HepG2 (cell line): Measurements from ENCODE around the gene ANKS1A. TPM values are rescaled to one million over a fixed set of nuclear protein-coding genes. Genes with fewer than 3 reads are reported as not detected.

Experiments
- ATAC-seq: fragments of 200-7000 bp; cut with Tn5 transposase; 3 replicates; pipeline ENCODE4 v1.9.1; 2020; ENCODE audit warnings: mild to moderate bottlenecking, moderate library complexity
- BruUV-seq: library from RNA; stranded (reverse); fragments of 400-500 nt; replicated peaks from 2 replicates; lab custom pipeline; 2021; lab: Mats Ljungman, UMichigan
- CTCF ChIA-PET: fragments of 300-600 bp; formaldehyde crosslinking; extraction: SDS; loops from one replicate; lab custom pipeline; 2021; ENCODE audit warnings: low total read pairs, inconsistent platforms, low intra/inter-chr PET ratio; lab: Yijun Ruan, JAX
- POLR2A ChIA-PET: fragments of 350-600 bp; sonication (Branson Sonifier 250); formaldehyde crosslinking; loops from one replicate; lab custom pipeline; 2020; ENCODE audit warnings: antibody characterized with exemption, inconsistent platforms; lab: Yijun Ruan, JAX
- DNase-seq: peaks from one replicate; pipeline ENCODE4 v3.0.0-alpha.2; 2015; ENCODE audit warnings: low spot score
- FAIRE-seq: peaks from 3 replicates; lab custom pipeline; 2011; peaks lifted over from hg19 to GRCh38; lab: Jason Lieb, UNC
- H2AFZ ChIP-seq: one replicate; pipeline ENCODE4 v1.6.1; 2011; ENCODE audit warnings: low read length, inconsistent platforms
- H3K27ac ChIP-seq: fragments of 300-600 bp; 3 replicates; pipeline ENCODE4 v1.8.0; 2011; ENCODE audit warnings: mixed run types, mild to moderate bottlenecking, mixed read lengths, low read length, inconsistent platforms; ENCODE audit not compliant: insufficient read depth; ENCODE audit errors: extremely low read length
- H3K27me3 ChIP-seq, 2 experiments: fragments of 200-600 bp in 1 of 2; 2 replicates in 1 of 2; 3 replicates in 1 of 2; pipeline versions ENCODE4 v1.6.0 to v1.8.0; 2011; ENCODE audit warnings: low read length in 2 of 2, mild to moderate bottlenecking in 2 of 2, moderate library complexity in 2 of 2, inconsistent platforms in 1 of 2; ENCODE audit not compliant: insufficient read depth in 2 of 2, control insufficient read depth in 1 of 2
- H3K36me3 ChIP-seq, 2 experiments: fragments of 200-600 bp in 1 of 2; replicated peaks in 1 of 2; 2 replicates in 1 of 2; 3 replicates in 1 of 2; pipeline versions ENCODE4 v1.5.1 to v1.8.0; 2011; ENCODE audit warnings: low read length in 2 of 2, inconsistent platforms in 1 of 2; ENCODE audit not compliant: insufficient read depth in 2 of 2, control insufficient read depth in 1 of 2
- H3K4me1 ChIP-seq: 2 replicates; pipeline ENCODE4 v1.5.1; 2012; ENCODE audit warnings: low read length, inconsistent platforms; ENCODE audit not compliant: insufficient read depth
- H3K4me2 ChIP-seq: 2 replicates; pipeline ENCODE4 v1.6.0; 2011; ENCODE audit warnings: low read depth, low read length, inconsistent platforms
- H3K4me3 ChIP-seq, 3 experiments: fragments of 200-600 bp in 1 of 3; sonication (generic), shearing (Covaris generic) in 1 of 3; replicated peaks in 1 of 3; 2 replicates each; pipeline ENCODE4 v1.5.1; 2011 to 2016; ENCODE audit warnings: low read length in 3 of 3, inconsistent platforms in 2 of 3, low read depth in 2 of 3, mild to moderate bottlenecking in 2 of 3, control low read depth in 1 of 3, mixed read lengths in 1 of 3; ENCODE audit not compliant: insufficient read depth in 1 of 3
- H3K79me2 ChIP-seq: one replicate; pipeline ENCODE4 v1.6.1; 2011; ENCODE audit warnings: low read length, inconsistent platforms; ENCODE audit not compliant: insufficient read depth
- H3K9ac ChIP-seq: 2 replicates; pipeline ENCODE4 v1.6.0; 2011; ENCODE audit warnings: mild to moderate bottlenecking, low read depth, low read length, inconsistent platforms; ENCODE audit not compliant: insufficient read depth
- H3K9me3 ChIP-seq: 2 replicates; pipeline ENCODE4 v1.5.1; 2012; ENCODE audit warnings: mild to moderate bottlenecking, low read length
- H4K20me1 ChIP-seq: 2 replicates; pipeline ENCODE4 v1.6.0; 2011; ENCODE audit warnings: inconsistent platforms, mild to moderate bottlenecking, low read length, moderate library complexity; ENCODE audit not compliant: insufficient read depth
- ARID5B ChIP-seq: IDR thresholded peaks from 2 replicates; pipeline ENCODE4 v1.4.0; 2020; ENCODE audit warnings: mild to moderate bottlenecking, missing genetic modification reagents
- MAFK ChIP-seq, 2 experiments: IDR thresholded peaks in 1 of 2; conservative IDR thresholded peaks in 1 of 2; 2 replicates each; pipeline ENCODE4 v1.6.1; 2011; ENCODE audit warnings: improper control_type of control experiment in 2 of 2, low read length in 2 of 2
- MAZ ChIP-seq, 2 experiments: sonication (generic) in 1 of 2; formaldehyde crosslinking in 1 of 2; IDR thresholded peaks; 2 replicates each; pipeline versions ENCODE4 v1.5.0 to v1.6.1; 2012 to 2020; ENCODE audit warnings: low read depth in 2 of 2, mild to moderate bottlenecking in 2 of 2, borderline replicate concordance in 1 of 2, improper control_type of control experiment in 1 of 2, low read length in 1 of 2, missing genetic modification reagents in 1 of 2, moderate library complexity in 1 of 2
- NFATC3 ChIP-seq: sonication (generic); formaldehyde crosslinking; IDR thresholded peaks from 2 replicates; pipeline ENCODE4 v1.5.1; 2020; ENCODE audit warnings: mild to moderate bottlenecking, missing genetic modification reagents
- NFE2 ChIP-seq: sonication (generic); formaldehyde crosslinking; IDR thresholded peaks from 2 replicates; pipeline ENCODE4 v1.4.0; 2020; ENCODE audit warnings: missing genetic modification reagents
- NFE2L1 ChIP-seq: sonication (generic); formaldehyde crosslinking; IDR thresholded peaks from 2 replicates; pipeline ENCODE4 v1.4.0; 2020; ENCODE audit warnings: missing genetic modification reagents, mild to moderate bottlenecking, borderline replicate concordance
- PRDM4 ChIP-seq: sonication (generic); formaldehyde crosslinking; IDR thresholded peaks from 2 replicates; pipeline ENCODE4 v1.9.0; 2021; ENCODE audit warnings: missing genetic modification reagents, borderline replicate concordance
- SUZ12 ChIP-seq: fragments of 150-350 bp; IDR thresholded peaks from 2 replicates; pipeline ENCODE4 v1.6.1; 2014; ENCODE audit warnings: low read depth, low read length
- ZIK1 ChIP-seq: sonication (generic); formaldehyde crosslinking; IDR thresholded peaks from 2 replicates; pipeline ENCODE4 v1.5.0; 2020; ENCODE audit warnings: mild to moderate bottlenecking, low read depth, missing genetic modification reagents, borderline replicate concordance
- ZNF264 ChIP-seq: sonication (generic); formaldehyde crosslinking; IDR thresholded peaks from 2 replicates; pipeline ENCODE4 v1.4.0; 2020; ENCODE audit warnings: missing genetic modification reagents
- ZNF317 ChIP-seq: sonication (generic); formaldehyde crosslinking; IDR thresholded peaks from 2 replicates; pipeline ENCODE4 v1.5.0; 2020; ENCODE audit warnings: mild to moderate bottlenecking, missing genetic modification reagents
- ZNF441 ChIP-seq: sonication (generic); formaldehyde crosslinking; IDR thresholded peaks from 2 replicates; pipeline ENCODE4 v1.7.0; 2021; ENCODE audit warnings: missing genetic modification reagents, borderline replicate concordance
- WGBS: methylation state at CpG from one replicate; pipeline ENCODE4 v1.1.6; 2017; ENCODE audit warnings: low lambda C conversion rate; 5-methylcytosine and 5-hydroxymethylcytosine counted together
- in situ Hi-C: cut with HindIII; loops from 2 replicates; pipeline ENCODE4 v1.10.0; 2017; ENCODE audit warnings: low pct_unique_long_range_greater_than_20kb; ENCODE audit not compliant: extremely low pct_ligation_motif_present
- intact Hi-C: fragments of 100-400 bp; cut with micrococcal nuclease; formaldehyde crosslinking; loops from one replicate; pipeline ENCODE4 v1.10.0; 2022; ENCODE audit not compliant: unreplicated experiment
- polyA plus RNA-seq, 8 experiments: library from polyadenylated mRNA; depleted of rRNA in 3 of 8; stranded (reverse) in 7 of 8; unstranded in 1 of 8; fragments of >200 nt; fragmentation: Illumina TruSeq in 4 of 8; extraction: Trizol in 4 of 8; gene quantifications; 2 replicates each; pipeline versions ENCODE4 v1.2.1 to v1.2.3, GENCODE V29; 2011 to 2016; ENCODE audit warnings: low read depth in 4 of 8, missing spikeins in 1 of 8, mixed read lengths in 1 of 8; ENCODE audit not compliant: insufficient read depth in 1 of 8
- total RNA-seq, 5 experiments: library from RNA; depleted of rRNA; stranded (reverse); fragments of >200 nt; fragmentation: Illumina TruSeq; extraction: Trizol; gene quantifications; 2 replicates each; pipeline ENCODE4 v1.2.3, GENCODE V29; 2016; ENCODE audit warnings: low read depth in 1 of 5

ANKS1A gene
- total and polyA plus RNA-seq, 2 of the 13 experiments (the other 11 are each of a cell fraction or from before 2014, with no cell fraction given): 7.2 to 15.1 TPM

GRCh38 chr6:34888874-34889555, at the start of gene ANKS1A (continued):
- TF ChIP-seq PRDM4 (CRISPR knock-in tag) (no peak), SUZ12 (no peak), ZNF264 (CRISPR knock-in tag) (no peak), MAZ (IDR thresholded peaks at IDR 0.05; ENCODE audit: borderline replicate concordance, low read depth, low read length) (peak; percentile 73; the same call in 1 of the 2 replicates), MAZ (CRISPR knock-in tag; IDR thresholded peaks at IDR 0.05; ENCODE audit: low read depth) (peak; percentile 80)

GRCh38 chr6:34839666-34840352, 49.2 kb upstream of the ANKS1A start:
- ATAC-seq (peak; percentile 34), FAIRE-seq (no peak), DNase-seq (no peak)
- WGBS: 98% methylated on average over 15 of the region's 15 CpGs
- ChIA-PET POLR2A (no interaction called here), CTCF (no interaction called here)
- H3K4me1 ChIP-seq: no peaks in the 10 kb centered on the region
- no peak overlapping the region for H3K4me2 ChIP-seq
- BruUV-seq: no TSS peak
- no peaks in the 10 kb centered on the region for H4K20me1 ChIP-seq
- in situ Hi-C loops: no loop called here
- H3K79me2 ChIP-seq: no peaks in the 10 kb centered on the region
- peak overlapping the region; percentile 18 for H3K27ac ChIP-seq
- no peak overlapping the region for H3K4me3 ChIP-seq
- H3K36me3 ChIP-seq: peaks cover 27 to 68% of the 10 kb centered on the region in 2 experiments
- H3K9ac ChIP-seq: no peak overlapping the region
- no peaks in the 10 kb centered on the region for H3K27me3 ChIP-seq
- intact Hi-C loops: no loop called here
- H3K9me3 ChIP-seq: no peaks in the 10 kb centered on the region
- H2AFZ ChIP-seq: no peak overlapping the region
- TF ChIP-seq MAFK (conservative IDR thresholded peaks at IDR 0.05 in 1 of 2, IDR thresholded peaks at IDR 0.05 in 1 of 2; ENCODE audit: low read length in 2 of 2): peak; percentile 78 to 79
- no peak for TF ChIP-seq ARID5B (CRISPR knock-in tag)
- TF ChIP-seq ZIK1 (CRISPR knock-in tag): 0 out of 2 replicates have a peak, but pooled peaks have one; percentile 32
- no peak for TF ChIP-seq ZNF317
- TF ChIP-seq ZNF441 (CRISPR knock-in tag): no peak
- TF ChIP-seq NFE2L1: peak; percentile 35; the same call in 1 of the 2 replicates
- TF ChIP-seq NFE2 (CRISPR knock-in tag): peak; percentile 79; the same call in 1 of the 2 replicates
- no peak for TF ChIP-seq NFATC3 (CRISPR knock-in tag)
